Chondrocyte (in vitro differentiated cells): ENCODE data around the gene CCDC43. TPM values are rescaled to one million over a fixed set of nuclear protein-coding genes. Genes with fewer than 3 reads are reported as not detected.

Experiments
- DNase-seq: peaks from one replicate; pipeline ENCODE4 v3.0.0; 2021; ENCODE audit warnings: mixed read lengths, low spot score
- H3K27ac Mint-ChIP-seq: one replicate; pipeline ENCODE4 v1.8.0; 2021; ENCODE audit warnings: mild to moderate bottlenecking, moderate library complexity, mixed read lengths; ENCODE audit not compliant: unreplicated experiment
- H3K27me3 Mint-ChIP-seq: 2 replicates; pipeline ENCODE4 v1.8.0; 2021; ENCODE audit warnings: low read depth, mixed read lengths
- H3K36me3 Mint-ChIP-seq: 2 replicates; pipeline ENCODE4 v1.8.0; 2021; ENCODE audit warnings: low read depth, mixed read lengths
- H3K4me1 Mint-ChIP-seq: 2 replicates; pipeline ENCODE4 v1.8.0; 2021; ENCODE audit warnings: low read depth, mild to moderate bottlenecking, mixed read lengths
- H3K4me3 Mint-ChIP-seq: one replicate; pipeline ENCODE4 v1.8.0; 2021; ENCODE audit warnings: mild to moderate bottlenecking, moderate library complexity, mixed read lengths; ENCODE audit not compliant: unreplicated experiment
- H3K9me3 Mint-ChIP-seq: 2 replicates; pipeline ENCODE4 v1.8.0; 2021; ENCODE audit warnings: low read depth, mixed read lengths
- CTCF ChIP-seq: fragments of 200-600 bp; sonication (generic); IDR thresholded peaks from 2 replicates; pipeline ENCODE4 v1.5.0; 2021; ENCODE audit warnings: antibody characterized with exemption, mild to moderate bottlenecking, moderate library complexity
- total RNA-seq: library from RNA; stranded (reverse); gene quantifications from 3 replicates; pipeline ENCODE4 v1.2.1, GENCODE V29; 2021

CCDC43 gene
- total RNA-seq, 1 donor from 2014 or later = 15.9 TPM

- Mint-ChIP-seq H3K4me3 (no peak overlapping the region), H3K27me3 (no peaks in the 10 kb centered on the region), H3K4me1 (peaks cover 5% of the 10 kb centered on the region), H3K36me3 (no peaks in the 10 kb centered on the region), H3K9me3 (no peaks in the 10 kb centered on the region), H3K27ac (no peak overlapping the region)
- TF ChIP-seq CTCF = no peak
- DNase-seq = no peak
Observed at GRCh38 chr17:44628243-44629188, 61.1 kb downstream of the CCDC43 start.

- Mint-ChIP-seq H3K9me3 (no peaks in the 10 kb centered on the region), H3K27ac (no peak overlapping the region), H3K4me3 (no peak overlapping the region)
Observed at GRCh38 chr17:44627513-44628242, 61.9 kb downstream of the CCDC43 start.

More at GRCh38 chr17:44627513-44628242, 61.9 kb downstream of the CCDC43 start:
- Mint-ChIP-seq H3K27me3 (no peaks in the 10 kb centered on the region), H3K36me3 (no peaks in the 10 kb centered on the region), H3K4me1 (peaks cover 5% of the 10 kb centered on the region)
- no peak for TF ChIP-seq CTCF
- DNase-seq = no peak

Other genes starting within 250 kb of the CCDC43 start
- 31.1 to 47.0 TPM (median 35.5 TPM) in 3 replicates for gene GPATCH8, start 186.4 kb downstream of the CCDC43 start, total RNA-seq
- 103 to 127 TPM (median 108 TPM) in 3 replicates for gene FZD2, start 132.3 kb downstream of the CCDC43 start, total RNA-seq
- 0.31 to 0.32 TPM (median 0.31 TPM) in 3 replicates for gene MEIOC, start 33.3 kb downstream of the CCDC43 start, total RNA-seq
- gene DBF4B, start 18.9 kb upstream of the CCDC43 start, total RNA-seq = 4.8 to 7.2 TPM (median 5.5 TPM) in 3 replicates
- gene ADAM11, start 69.2 kb upstream of the CCDC43 start, total RNA-seq = 0.44 to 0.49 TPM (median 0.47 TPM) in 3 replicates
- 26.8 to 50.5 TPM (median 46.4 TPM) in 3 replicates for gene GJC1, start 140.5 kb upstream of the CCDC43 start, total RNA-seq
- 0.82 to 0.97 TPM in 2 of 3 replicates, not detected in the other for gene HIGD1B, start 158.1 kb upstream of the CCDC43 start, total RNA-seq
- 71.9 to 99.2 TPM (median 75.9 TPM) in 3 replicates for gene EFTUD2, start 209.7 kb upstream of the CCDC43 start, total RNA-seq
- gene GFAP, start 225.7 kb upstream of the CCDC43 start, total RNA-seq = 0.55 to 1.0 TPM in 2 of 3 replicates, not detected in the other